ENCODE data around the gene SPTBN2.

DNA sequence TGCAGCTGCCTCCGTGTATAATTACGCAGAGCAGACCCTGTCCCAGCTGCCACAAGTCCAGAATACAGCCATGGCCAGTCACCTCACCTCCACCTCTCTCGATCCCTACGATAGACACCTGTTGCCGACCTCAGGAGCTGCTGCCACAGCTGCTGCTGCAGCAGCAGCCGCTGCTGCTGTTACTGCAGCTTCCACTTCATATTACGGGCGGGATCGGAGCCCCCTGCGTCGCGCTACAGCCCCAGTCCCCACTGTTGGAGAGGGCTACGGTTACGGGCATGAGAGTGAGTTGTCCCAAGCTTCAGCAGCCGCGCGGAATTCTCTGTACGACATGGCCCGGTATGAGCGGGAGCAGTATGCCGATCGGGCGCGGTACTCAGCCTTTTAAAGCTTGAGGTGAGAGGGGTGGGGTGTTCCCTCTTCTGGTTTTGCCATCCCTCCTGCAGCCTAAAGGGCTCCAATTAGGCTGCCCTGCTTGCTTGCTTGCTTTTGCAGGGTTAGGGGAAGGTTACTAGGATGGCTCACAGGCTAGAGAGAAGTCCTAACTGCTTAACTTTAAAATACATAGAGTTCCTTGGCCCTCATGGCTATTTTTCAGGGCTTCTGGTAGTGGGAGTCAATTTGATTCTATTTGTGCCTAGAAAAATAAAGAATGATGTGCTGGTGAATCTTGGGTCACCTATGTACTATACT is 85.1 kb downstream of the SPTBN2 start:
- TF ChIP-seq, protein P1, sequence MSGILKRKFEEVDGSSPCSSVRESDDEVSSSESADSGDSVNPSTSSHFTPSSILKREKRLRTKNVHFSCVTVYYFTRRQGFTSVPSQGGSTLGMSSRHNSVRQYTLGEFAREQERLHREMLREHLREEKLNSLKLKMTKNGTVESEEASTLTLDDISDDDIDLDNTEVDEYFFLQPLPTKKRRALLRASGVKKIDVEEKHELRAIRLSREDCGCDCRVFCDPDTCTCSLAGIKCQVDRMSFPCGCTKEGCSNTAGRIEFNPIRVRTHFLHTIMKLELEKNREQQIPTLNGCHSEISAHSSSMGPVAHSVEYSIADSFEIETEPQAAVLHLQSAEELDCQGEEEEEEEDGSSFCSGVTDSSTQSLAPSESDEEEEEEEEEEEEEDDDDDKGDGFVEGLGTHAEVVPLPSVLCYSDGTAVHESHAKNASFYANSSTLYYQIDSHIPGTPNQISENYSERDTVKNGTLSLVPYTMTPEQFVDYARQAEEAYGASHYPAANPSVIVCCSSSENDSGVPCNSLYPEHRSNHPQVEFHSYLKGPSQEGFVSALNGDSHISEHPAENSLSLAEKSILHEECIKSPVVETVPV (CRISPR knock-in tag; IDR thresholded peaks at IDR 0.05) = no peak
- TF ChIP-seq PPARA (CRISPR knock-in tag; IDR thresholded peaks at IDR 0.05; ENCODE audit: borderline replicate concordance) (no peak), SNAI2 (CRISPR knock-in tag; IDR thresholded peaks at IDR 0.05) (no peak), ARNTL (CRISPR knock-in tag; IDR thresholded peaks at IDR 0.05; ENCODE audit: borderline replicate concordance, low read depth) (no peak), BACH2 (CRISPR knock-in tag; IDR thresholded peaks at IDR 0.05; ENCODE audit: borderline replicate concordance) (no peak), ZC3H10 (CRISPR knock-in tag; IDR thresholded peaks at IDR 0.05) (no peak)
